ENCODE results near the gene ANGEL1.

Gene ANGEL1

DNA sequence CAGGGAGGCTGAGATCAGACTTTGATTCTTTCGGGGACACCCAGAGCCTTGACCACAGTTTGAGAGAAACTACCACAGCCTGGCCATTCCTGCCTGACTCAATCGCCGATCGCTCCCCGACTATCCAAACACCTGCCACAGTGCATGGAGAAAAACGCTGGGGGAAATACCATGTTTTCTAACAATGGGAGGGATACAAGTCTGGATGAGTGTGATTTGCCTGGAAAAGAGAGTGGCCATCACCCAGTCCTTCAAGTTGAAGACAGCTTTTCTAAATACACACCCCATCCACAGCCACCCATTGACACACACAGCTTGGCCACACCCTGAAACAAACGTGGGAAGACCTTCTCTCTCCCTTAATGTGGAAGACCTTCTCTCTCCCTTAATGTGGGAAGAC, 58.1 kb downstream of the ANGEL1 start:
- in situ Hi-C loops (cut with MboI; ENCODE audit: low pct_unique_long_range_greater_than_20kb, low sequenced_read_pairs): no loop called here
- DNase-seq: no peak

DNA sequence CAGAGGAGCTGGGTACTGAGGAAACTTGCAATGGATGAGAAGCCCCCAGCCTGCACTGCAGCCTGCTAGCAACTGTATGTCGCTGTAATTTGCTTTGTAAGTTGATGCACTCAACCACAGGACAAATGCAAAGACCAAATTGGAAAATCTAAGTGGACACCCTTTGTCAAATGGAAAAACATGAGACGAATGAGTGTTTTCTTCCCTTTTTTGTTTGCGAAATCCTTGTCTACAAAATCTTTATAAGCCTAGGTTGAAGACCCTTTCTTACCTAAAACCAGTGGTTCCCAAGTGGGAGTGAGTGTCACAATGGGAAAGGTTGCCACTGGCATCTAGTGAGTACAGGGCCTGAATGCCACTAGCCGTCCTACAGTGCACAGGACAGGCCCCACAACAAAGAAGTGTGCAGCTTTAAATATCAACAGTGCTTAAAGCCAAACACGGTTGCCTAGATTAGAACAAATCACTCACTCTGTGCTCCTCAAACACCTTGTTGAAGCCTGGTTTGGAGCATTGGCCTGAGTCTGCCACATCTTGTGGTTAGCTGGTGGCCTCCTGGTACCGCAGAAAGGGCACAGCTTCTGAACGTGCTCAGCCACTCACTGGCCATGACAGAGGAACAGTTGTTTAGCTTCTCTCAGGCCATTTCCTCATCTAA, 59.0 kb downstream of the ANGEL1 start:
- in situ Hi-C loops (cut with MboI; ENCODE audit: low pct_unique_long_range_greater_than_20kb, low sequenced_read_pairs): no loop called here
- no peak for DNase-seq

DNA sequence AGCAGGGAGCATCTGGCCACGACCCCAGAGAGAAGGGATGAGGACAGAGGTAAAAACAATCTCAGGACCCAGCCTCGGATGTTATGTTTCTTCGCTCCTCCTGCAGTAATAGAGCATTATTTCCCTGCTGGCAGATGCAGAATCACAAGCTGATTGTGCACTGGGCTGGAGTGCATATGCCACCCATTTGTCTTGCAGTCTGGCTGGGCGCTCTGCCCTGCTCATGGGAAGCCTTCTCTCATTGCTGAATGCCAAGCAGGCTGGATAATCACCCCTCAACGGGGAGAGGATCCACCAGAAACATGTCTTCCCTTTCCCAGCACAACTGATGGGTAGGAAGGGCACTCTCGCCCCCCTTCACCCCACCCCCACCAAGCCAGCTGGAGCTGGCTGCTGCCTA, 59.9 kb downstream of the ANGEL1 start:
- no peak for DNase-seq
- in situ Hi-C loops (cut with MboI; ENCODE audit: low pct_unique_long_range_greater_than_20kb, low sequenced_read_pairs): no loop called here

DNA sequence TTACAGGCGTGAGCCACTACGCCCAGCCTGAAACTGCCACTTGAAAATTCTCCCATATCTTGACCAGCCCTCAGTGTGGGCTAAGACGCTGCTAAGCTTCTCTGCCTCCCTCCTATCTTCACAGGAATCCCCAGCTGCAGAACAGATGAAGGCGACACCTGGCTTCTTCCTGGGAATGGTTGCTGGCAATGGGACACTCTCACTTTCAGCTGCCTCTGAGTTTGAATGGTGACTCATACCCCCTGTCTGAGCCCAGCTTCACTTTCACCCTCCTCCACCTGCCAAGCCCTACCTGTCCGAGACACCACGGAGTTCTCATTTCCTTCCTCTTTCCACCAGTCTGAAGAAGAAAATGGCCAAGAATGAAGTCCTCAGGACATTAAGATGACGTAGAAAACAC, 69.7 kb downstream of the ANGEL1 start:
- in situ Hi-C loops (cut with MboI; ENCODE audit: low pct_unique_long_range_greater_than_20kb, low sequenced_read_pairs): no loop called here
- peak; percentile 88 for DNase-seq

DNA sequence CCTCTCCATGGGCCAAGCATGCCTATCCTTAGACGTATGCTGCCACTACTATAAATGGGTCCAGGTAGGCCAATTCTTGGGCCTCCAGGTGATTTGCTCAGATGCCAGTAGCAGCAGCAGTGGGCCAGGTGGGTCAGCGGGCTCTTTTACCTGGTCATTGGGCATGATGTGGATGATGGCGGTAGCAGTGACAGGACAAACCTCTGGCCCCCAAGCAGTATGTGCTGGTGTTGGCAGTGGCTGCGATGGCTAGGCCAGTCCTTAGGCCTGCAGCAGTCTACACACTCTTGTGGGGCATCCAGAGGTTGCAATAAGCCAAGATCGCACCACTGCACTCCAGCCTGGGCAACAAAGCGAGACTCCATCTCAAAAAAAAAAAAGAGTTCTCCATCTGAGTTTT, 70.5 kb downstream of the ANGEL1 start:
- in situ Hi-C loops (cut with MboI; ENCODE audit: low pct_unique_long_range_greater_than_20kb, low sequenced_read_pairs): no loop called here
- DNase-seq: no peak

DNA sequence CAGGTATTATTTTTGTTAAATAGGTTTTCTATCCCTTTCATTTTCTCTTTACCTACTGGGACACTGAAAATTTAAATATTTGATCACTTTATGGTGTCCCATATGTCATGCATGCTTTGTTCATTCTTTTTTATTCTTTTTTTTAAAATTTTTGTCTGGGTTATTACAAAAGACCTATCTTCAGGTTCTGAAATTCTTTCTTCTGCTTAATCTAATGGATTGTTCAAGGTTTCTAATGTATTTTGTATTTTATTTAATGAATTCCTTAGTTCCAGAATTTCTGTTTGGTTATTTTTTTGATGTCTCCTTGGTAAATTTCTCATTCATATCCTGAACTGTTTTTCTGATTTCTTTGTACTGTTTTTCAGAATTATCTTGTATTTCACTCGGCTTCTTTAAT, 71.6 kb downstream of the ANGEL1 start:
- DNase-seq: no peak
- in situ Hi-C loops (cut with MboI; ENCODE audit: low pct_unique_long_range_greater_than_20kb, low sequenced_read_pairs): no loop called here
